ENCODE results near the gene PRM3. TPM values are rescaled to one million over a fixed set of nuclear protein-coding genes. Genes with fewer than 3 reads are reported as not detected.

Gene PRM3
- total RNA-seq, 1 experiment from 2014 or later: not detected

DNA sequence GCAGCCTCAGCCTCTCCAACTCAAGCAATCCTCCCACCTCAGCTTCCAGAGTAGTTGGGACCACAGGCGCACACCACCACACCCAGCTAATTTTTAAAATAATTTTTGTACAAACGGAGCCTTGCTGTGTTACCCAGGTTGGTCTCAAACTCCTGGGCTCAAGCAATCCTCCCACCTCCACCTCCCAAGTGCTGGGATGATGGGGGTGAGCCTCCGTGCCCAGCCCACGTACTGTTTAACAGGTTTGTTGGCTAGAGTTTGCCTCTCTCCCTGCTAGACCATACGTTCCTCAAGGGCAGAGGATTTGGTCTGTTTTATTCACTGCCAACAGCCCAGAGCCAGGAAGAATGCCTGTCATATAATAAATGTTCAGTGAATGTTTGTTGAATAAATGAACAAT is 44.0 kb downstream of the PRM3 start:
- no peak for DNase-seq (ENCODE audit: low read depth)

DNA sequence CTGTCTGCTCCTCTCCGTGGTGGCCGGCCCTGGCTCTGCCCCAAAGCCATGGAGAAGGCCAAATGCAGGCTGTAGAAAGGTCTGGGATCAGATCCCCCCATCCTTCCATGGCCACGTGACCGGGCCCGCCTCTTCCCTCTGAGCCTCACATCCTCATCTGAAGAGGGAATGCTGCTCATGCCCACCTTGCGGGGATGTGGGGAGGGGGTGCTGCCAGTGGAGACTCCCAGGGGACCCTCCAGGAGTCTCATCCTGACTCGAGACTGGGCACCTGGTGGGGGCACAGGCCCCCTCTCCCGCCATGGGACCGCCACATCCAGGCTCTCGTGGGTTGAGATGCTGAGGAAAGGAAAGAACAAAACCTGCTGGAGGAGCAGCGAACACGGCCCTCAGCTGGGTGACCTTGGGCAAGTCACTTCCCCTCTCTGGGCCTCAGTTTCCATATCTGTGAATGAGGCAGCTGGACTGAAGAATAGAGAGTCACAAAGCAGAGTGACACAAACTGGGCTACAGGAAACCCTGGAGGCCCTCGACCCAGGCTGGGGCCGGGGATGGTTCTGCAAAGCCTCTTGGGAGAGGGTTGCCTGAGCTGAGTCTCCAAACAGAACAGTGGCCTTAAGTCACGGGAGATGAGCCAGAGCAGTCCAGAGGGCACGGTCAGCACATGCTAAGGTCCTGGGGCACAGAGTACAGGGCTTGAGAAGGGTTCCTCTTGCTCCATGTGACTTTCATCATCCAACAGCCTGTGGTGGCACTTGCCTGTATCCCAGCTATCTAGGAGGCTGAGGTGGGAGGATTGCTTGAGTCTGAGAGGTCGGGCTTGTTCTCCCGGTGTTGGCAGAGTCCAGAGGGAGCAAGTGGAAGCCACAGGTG is 47.5 kb downstream of the PRM3 start:
- no peak for DNase-seq (ENCODE audit: low read depth)

DNA sequence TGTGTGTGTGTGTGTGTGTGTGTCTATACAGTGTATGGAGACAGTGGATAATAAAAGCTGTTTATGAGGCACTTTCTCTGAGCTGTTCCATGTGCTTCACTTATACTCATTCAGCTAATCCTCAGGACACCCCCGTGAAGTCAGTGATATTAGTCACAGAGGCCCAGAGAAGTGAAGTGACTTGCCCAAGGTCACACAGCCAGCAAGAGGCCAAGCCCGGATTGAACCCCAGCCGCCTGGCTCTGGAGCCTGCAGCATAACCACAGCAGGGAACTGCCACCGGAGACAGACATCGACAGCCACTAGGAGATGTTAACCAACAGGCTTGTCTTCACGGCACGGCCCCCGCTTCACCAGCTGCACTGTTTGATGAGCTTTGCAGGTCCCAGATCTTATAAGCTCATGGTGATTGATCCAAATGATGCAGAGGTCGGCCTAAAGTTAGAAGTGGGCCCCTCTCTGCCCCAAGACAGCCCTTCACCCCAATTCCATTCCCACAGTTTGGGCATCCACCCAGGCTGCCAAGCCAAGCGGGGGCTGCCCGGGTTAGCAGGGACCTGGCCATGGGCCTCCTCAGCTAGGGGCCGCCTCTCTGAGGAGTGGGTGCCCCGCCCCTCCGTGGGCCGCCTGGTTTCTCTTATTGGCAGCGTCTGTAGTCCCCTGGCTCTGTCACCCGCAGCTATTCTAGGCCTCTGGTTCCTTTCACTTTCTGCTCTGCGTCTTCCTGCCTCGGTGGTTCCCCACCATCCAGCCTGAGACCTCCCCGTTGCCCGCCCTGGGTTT is 48.3 kb downstream of the PRM3 start:
- no peak for DNase-seq (ENCODE audit: low read depth)

DNA sequence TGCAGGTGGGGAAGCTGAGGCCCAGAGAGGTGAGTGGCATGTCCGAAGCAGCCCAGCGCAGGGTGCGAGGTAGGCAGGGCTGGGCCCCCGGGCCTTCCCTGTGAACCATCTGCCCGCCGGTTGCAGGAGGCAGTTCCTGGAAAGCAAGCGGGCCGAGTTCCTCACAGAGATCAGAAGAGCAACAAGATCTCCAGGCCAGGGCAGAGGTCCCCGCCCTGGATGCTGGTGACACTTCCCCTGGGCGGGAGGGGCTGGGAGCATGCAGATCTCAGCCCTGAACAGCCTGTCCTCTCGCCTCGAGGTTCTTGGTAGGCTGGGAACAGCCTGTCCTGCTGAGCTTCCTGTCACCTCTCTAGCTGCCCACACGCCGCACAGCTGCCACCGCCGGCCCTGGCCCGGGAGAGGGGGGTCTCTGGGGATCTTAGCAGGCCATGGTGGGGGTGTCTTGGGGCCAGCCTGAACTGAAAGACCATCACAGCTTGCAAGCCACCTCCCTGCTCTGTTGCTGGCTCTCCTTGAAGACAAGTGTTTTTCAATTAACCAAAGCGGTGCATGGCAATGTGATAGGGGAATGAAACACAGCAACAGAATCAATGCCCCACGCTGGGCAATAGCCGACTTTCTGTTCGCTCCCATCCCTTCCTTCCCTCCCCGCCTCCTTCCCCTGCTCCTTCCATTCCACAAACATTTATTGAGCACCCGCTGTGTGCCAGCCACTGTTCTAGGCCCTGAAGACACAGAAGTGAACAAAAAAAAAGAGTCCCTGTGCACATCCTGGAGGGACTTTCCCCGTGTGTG is 49.1 kb downstream of the PRM3 start:
- no peak for DNase-seq (ENCODE audit: low read depth)

Small RNA genes within 50 kb of the gene (small RNA-seq; reads per million reads assigned to genes)
- gene MIR548H2: not detected
- gene RF00019: not detected
- gene RF00554: not detected

Other genes starting within 250 kb of the PRM3 start
- 1.7 and 2.3 TPM in 2 replicates for gene SOCS1, start 17.4 kb downstream of the PRM3 start, total RNA-seq (2014; rRNA removed; shearing (Covaris generic))
- not detected in 2 replicates for gene TNP2, start 4.3 kb downstream of the PRM3 start, total RNA-seq (2014; rRNA removed; shearing (Covaris generic))
- not detected in 2 replicates for gene PRM2, start 2.9 kb upstream of the PRM3 start, total RNA-seq (2014; rRNA removed; shearing (Covaris generic))
- gene PRM1, start 7.7 kb upstream of the PRM3 start, total RNA-seq (2014; rRNA removed; shearing (Covaris generic)): not detected in 2 replicates
- 9.4 and 14.2 TPM in 2 replicates for gene RMI2, start 71.8 kb upstream of the PRM3 start, total RNA-seq (2014; rRNA removed; shearing (Covaris generic))

Data from HT1080 (cell line).